ENCODE data around the gene SASS6. TPM values are rescaled to one million over a fixed set of nuclear protein-coding genes. Genes with fewer than 3 reads are reported as not detected.

Gene SASS6
- total RNA-seq, 1 experiment from 2014 or later: 16.8 TPM

GRCh38 chr1:100036718-100037655 lies 95.7 kb downstream of the SASS6 start:
- peak overlapping the region; percentile 98 for H3K27ac ChIP-seq (ENCODE audit: low read depth, low read length, poor library complexity, severe bottlenecking)
- CTCF ChIA-PET: no interaction called here
- TSS peak; percentile 88 for BruUV-seq (replicated peaks)
- intact Hi-C loops (cut with micrococcal nuclease; ENCODE audit: unreplicated experiment): no loop called here
- H3K4me3 ChIP-seq (ENCODE audit: low read depth, low read length, poor library complexity, severe bottlenecking): peak overlapping the region; percentile 73
- H3K27me3 ChIP-seq (replicated peaks; ENCODE audit: insufficient read depth, low read depth, low read length, poor library complexity): no peaks in the 10 kb centered on the region
- peaks cover 15% of the 10 kb centered on the region for H3K4me1 ChIP-seq (ENCODE audit: insufficient read depth, low read length, poor library complexity, severe bottlenecking)
- DNase-seq (ENCODE audit: low spot score): peak; percentile 38
- H3K9me3 ChIP-seq (ENCODE audit: low read depth, low read length, poor library complexity, severe bottlenecking): no peaks in the 10 kb centered on the region
- TF ChIP-seq CTCF (conservative IDR thresholded peaks at IDR 0.05; ENCODE audit: low read depth, low read length) (no peak), EZH2 (IDR thresholded peaks at IDR 0.05; ENCODE audit: borderline replicate concordance, low read depth, low read length, poor library complexity, severe bottlenecking) (no peak)
- no peaks in the 10 kb centered on the region for H3K36me3 ChIP-seq (ENCODE audit: insufficient read depth, low read length, poor library complexity, severe bottlenecking)
- POLR2A ChIA-PET (ENCODE audit: low non-redundant PET): interaction anchor here (0.6 kb wide), 1 partner anchor 135 kb away, joined by 8 read pairs; no protein-coding TSS in a partner anchor

DNA sequence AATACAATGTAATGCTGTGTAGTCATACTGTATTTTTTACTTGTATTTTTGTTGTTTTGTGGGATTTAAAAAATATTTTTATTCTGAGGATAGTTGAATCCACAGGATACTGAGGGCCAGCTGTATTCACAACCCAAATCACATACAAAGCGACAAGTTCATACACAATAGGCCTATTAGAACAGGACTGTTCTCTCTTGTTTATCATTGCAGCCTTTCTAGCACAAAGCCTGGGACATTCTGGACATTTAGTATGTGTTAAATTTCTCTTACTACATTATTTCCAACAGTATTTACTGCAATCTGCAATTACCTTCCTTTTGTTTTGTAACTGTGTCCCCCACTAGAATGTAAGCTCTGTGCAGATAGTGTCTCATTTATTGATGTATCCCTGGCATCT lies 97.5 kb downstream of the SASS6 start:
- intact Hi-C loops (cut with micrococcal nuclease; ENCODE audit: unreplicated experiment): no loop called here
- DNase-seq (ENCODE audit: low spot score): no peak
- Histone ChIP-seq H3K4me3 (ENCODE audit: low read depth, low read length, poor library complexity, severe bottlenecking) (no peak overlapping the region), H3K27ac (ENCODE audit: low read depth, low read length, poor library complexity, severe bottlenecking) (peak overlapping the region; percentile 12), H3K27me3 (replicated peaks; ENCODE audit: insufficient read depth, low read depth, low read length, poor library complexity) (no peaks in the 10 kb centered on the region), H3K4me1 (ENCODE audit: insufficient read depth, low read length, poor library complexity, severe bottlenecking) (peaks cover 11% of the 10 kb centered on the region), H3K36me3 (ENCODE audit: insufficient read depth, low read length, poor library complexity, severe bottlenecking) (no peaks in the 10 kb centered on the region), H3K9me3 (ENCODE audit: low read depth, low read length, poor library complexity, severe bottlenecking) (no peaks in the 10 kb centered on the region)
- POLR2A ChIA-PET (ENCODE audit: low non-redundant PET): no interaction called here
- no TSS peak for BruUV-seq (replicated peaks)
- CTCF ChIA-PET: no interaction called here
- TF ChIP-seq CTCF (conservative IDR thresholded peaks at IDR 0.05; ENCODE audit: low read depth, low read length) (no peak), EZH2 (IDR thresholded peaks at IDR 0.05; ENCODE audit: borderline replicate concordance, low read depth, low read length, poor library complexity, severe bottlenecking) (no peak)

GRCh38 chr1:100034470-100034869 lies 98.3 kb downstream of the SASS6 start:
- no peaks in the 10 kb centered on the region for H3K36me3 ChIP-seq (ENCODE audit: insufficient read depth, low read length, poor library complexity, severe bottlenecking)
- no peaks in the 10 kb centered on the region for H3K9me3 ChIP-seq (ENCODE audit: low read depth, low read length, poor library complexity, severe bottlenecking)
- no peak overlapping the region for H3K27ac ChIP-seq (ENCODE audit: low read depth, low read length, poor library complexity, severe bottlenecking)
- H3K4me1 ChIP-seq (ENCODE audit: insufficient read depth, low read length, poor library complexity, severe bottlenecking): peaks cover 5% of the 10 kb centered on the region
- no peak overlapping the region for H3K4me3 ChIP-seq (ENCODE audit: low read depth, low read length, poor library complexity, severe bottlenecking)
- peak; percentile 62 for DNase-seq (ENCODE audit: low spot score)
- TF ChIP-seq CTCF (conservative IDR thresholded peaks at IDR 0.05; ENCODE audit: low read depth, low read length): peak; percentile 65
- TF ChIP-seq EZH2 (IDR thresholded peaks at IDR 0.05; ENCODE audit: borderline replicate concordance, low read depth, low read length, poor library complexity, severe bottlenecking): no peak
- no TSS peak for BruUV-seq (replicated peaks)
- no peaks in the 10 kb centered on the region for H3K27me3 ChIP-seq (replicated peaks; ENCODE audit: insufficient read depth, low read depth, low read length, poor library complexity)
- ChIA-PET CTCF (no interaction called here), POLR2A (ENCODE audit: low non-redundant PET) (no interaction called here)
- intact Hi-C loops (cut with micrococcal nuclease; ENCODE audit: unreplicated experiment): loop anchor here (1.0 kb wide), 1 partner anchor 228 kb away; no protein-coding TSS in a partner anchor

Other genes starting within 250 kb of the SASS6 start
- gene SLC35A3, start 162.9 kb downstream of the SASS6 start, total RNA-seq (2021): 24.1 and 25.0 TPM in 2 replicates
- gene TRMT13, start 233 bp upstream of the SASS6 start, total RNA-seq (2021): 19.0 and 23.3 TPM in 2 replicates
- 0.67 and 0.81 TPM in 2 replicates for gene LRRC39, start 45.3 kb upstream of the SASS6 start, total RNA-seq (2021)
- 16.8 and 18.1 TPM in 2 replicates for gene DBT, start 116.9 kb upstream of the SASS6 start, total RNA-seq (2021)
- gene RTCA, start 133.3 kb upstream of the SASS6 start, total RNA-seq (2021): 45.4 and 57.7 TPM in 2 replicates
- 6.8 and 8.5 TPM in 2 replicates for gene CDC14A, start 219.6 kb upstream of the SASS6 start, total RNA-seq (2021)